GM12878 (cell line): ENCODE data around the gene RAI14. TPM values are rescaled to one million over a fixed set of nuclear protein-coding genes. Genes with fewer than 3 reads are reported as not detected.

Experiments used
- ATAC-seq: fragments of 200-7000 bp; cut with Tn5 transposase; 3 replicates; pipeline ENCODE4 v1.9.1; 2020; ENCODE audit warnings: mild to moderate bottlenecking, moderate library complexity
- BruUV-seq: library from RNA; stranded (reverse); fragments of 400-500 nt; replicated peaks from 2 replicates; lab custom pipeline; 2021; lab: Mats Ljungman, UMichigan
- CTCF ChIA-PET: fragments of 300-600 bp; sonication (Branson Sonifier 250); formaldehyde crosslinking; extraction: SDS; loops from one replicate; lab custom pipeline; 2021; ENCODE audit warnings: inconsistent platforms; lab: Yijun Ruan, JAX
- POLR2A ChIA-PET: fragments of 350-600 bp; formaldehyde crosslinking; extraction: SDS; loops from one replicate; lab custom pipeline; 2021; ENCODE audit warnings: inconsistent platforms; lab: Charles Lee
- RAD21 ChIA-PET: fragments of 300-600 bp; sonication (Branson Sonifier 250); formaldehyde crosslinking; loops from one replicate; lab custom pipeline; 2023; ENCODE audit warnings: antibody characterized with exemption; ENCODE audit not compliant: unreplicated experiment; lab: Charles Lee
- SMC1A ChIA-PET: fragments of 300-600 bp; sonication (Branson Sonifier 250); formaldehyde crosslinking; loops from one replicate; lab custom pipeline; 2023; ENCODE audit not compliant: unreplicated experiment, uncharacterized antibody; lab: Charles Lee
- DNase-seq: peaks from one replicate; pipeline ENCODE4 v3.0.0-alpha.2; 2011; ENCODE audit warnings: low read depth, low spot score
- FAIRE-seq: peaks from 3 replicates; lab custom pipeline; 2011; peaks lifted over from hg19 to GRCh38; lab: Jason Lieb, UNC
- H2AFZ ChIP-seq: 2 replicates; pipeline ENCODE4 v1.6.0; 2011; ENCODE audit warnings: low read depth, low read length, control low read depth; ENCODE audit not compliant: control insufficient read depth
- H3K27ac ChIP-seq: 2 replicates; pipeline ENCODE4 v1.5.1; 2011; ENCODE audit warnings: control low read depth; ENCODE audit not compliant: control insufficient read depth, insufficient read depth
- H3K27me3 ChIP-seq, 2 experiments: replicated peaks in 1 of 2; 2 replicates each; pipeline versions ENCODE4 v1.6.0 to v1.6.1; 2011; ENCODE audit warnings: low read length in 1 of 2; ENCODE audit not compliant: control insufficient read depth in 2 of 2, insufficient read depth in 2 of 2
- H3K36me3 ChIP-seq, 2 experiments: 2 replicates each; pipeline ENCODE4 v1.5.1; 2011; ENCODE audit warnings: low read length in 1 of 2; ENCODE audit not compliant: control insufficient read depth in 2 of 2, insufficient read depth in 2 of 2
- H3K4me1 ChIP-seq: 2 replicates; pipeline ENCODE4 v1.6.1; 2011; ENCODE audit warnings: mild to moderate bottlenecking, low read length, moderate library complexity, mixed read lengths; ENCODE audit not compliant: control insufficient read depth, insufficient read depth
- H3K4me2 ChIP-seq: 2 replicates; pipeline ENCODE4 v1.6.0; 2011; ENCODE audit warnings: control low read depth; ENCODE audit not compliant: control insufficient read depth, insufficient read depth
- H3K4me3 ChIP-seq: fragments of 200-600 bp; sonication (generic); 2 replicates; pipeline ENCODE4 v1.5.1; 2016
- H3K79me2 ChIP-seq: 2 replicates; pipeline ENCODE4 v1.6.0; 2011; ENCODE audit warnings: low read length; ENCODE audit not compliant: control insufficient read depth, insufficient read depth
- H3K9ac ChIP-seq: 2 replicates; pipeline ENCODE4 v1.8.0; 2011; ENCODE audit warnings: low read length, control low read depth, mixed read lengths; ENCODE audit not compliant: control insufficient read depth, insufficient read depth
- H3K9me3 ChIP-seq: replicated peaks from 3 replicates; pipeline ENCODE4 v1.5.1; 2011; ENCODE audit warnings: mild to moderate bottlenecking, low read length; ENCODE audit not compliant: control insufficient read depth, insufficient read depth
- H4K20me1 ChIP-seq: 2 replicates; pipeline ENCODE4 v1.6.0; 2011; ENCODE audit not compliant: control insufficient read depth, insufficient read depth
- CHD1 ChIP-seq: IDR thresholded peaks from 2 replicates; pipeline ENCODE4 v1.6.1; 2012; ENCODE audit warnings: low read depth, low read length, improper control_type of control experiment
- CHD4 ChIP-seq: fragments of 200-600 bp; sonication (generic); IDR thresholded peaks from 2 replicates; pipeline ENCODE4 v1.6.1; 2016; ENCODE audit warnings: mild to moderate bottlenecking
- CREB1 ChIP-seq: IDR thresholded peaks from 2 replicates; pipeline ENCODE4 v1.6.1; 2012; ENCODE audit warnings: low read depth, mild to moderate bottlenecking, inconsistent platforms
- HDGF ChIP-seq: fragments of 450-650 bp; IDR thresholded peaks from 2 replicates; pipeline ENCODE4 v1.6.1; 2016; ENCODE audit warnings: antibody characterized with exemption
- IKZF1 ChIP-seq: fragments of 450-650 bp; conservative IDR thresholded peaks from 2 replicates; pipeline ENCODE4 v1.6.1; 2017; ENCODE audit warnings: antibody characterized with exemption, mild to moderate bottlenecking
- NFIC ChIP-seq: IDR thresholded peaks from 2 replicates; pipeline ENCODE4 v1.6.1; 2012; ENCODE audit warnings: low read depth, mild to moderate bottlenecking, inconsistent platforms, low read length, moderate library complexity
- NFYB ChIP-seq: IDR thresholded peaks from 2 replicates; pipeline ENCODE4 v1.6.1; 2011; ENCODE audit warnings: low read depth, mild to moderate bottlenecking, low read length, improper control_type of control experiment, moderate library complexity; ENCODE audit not compliant: insufficient read depth
- PAX8 ChIP-seq: fragments of 450-650 bp; IDR thresholded peaks from 2 replicates; pipeline ENCODE4 v1.6.1; 2017; ENCODE audit warnings: mild to moderate bottlenecking, moderate library complexity
- POLR2AphosphoS2 ChIP-seq: IDR thresholded peaks from 2 replicates; pipeline ENCODE4 v1.6.1; 2011; ENCODE audit warnings: low read depth, mild to moderate bottlenecking, low read length, improper control_type of control experiment, moderate library complexity
- SIN3A ChIP-seq: IDR thresholded peaks from 2 replicates; pipeline ENCODE4 v1.6.1; 2012; ENCODE audit warnings: low read depth, low read length, improper control_type of control experiment
- SPI1 ChIP-seq: IDR thresholded peaks from 2 replicates; pipeline ENCODE4 v1.6.1; 2011; ENCODE audit warnings: low read depth, mild to moderate bottlenecking, low read length, moderate library complexity, borderline replicate concordance; ENCODE audit not compliant: insufficient read depth
- SREBF2 ChIP-seq: IDR thresholded peaks from 2 replicates; pipeline ENCODE4 v1.6.1; 2012; ENCODE audit warnings: mild to moderate bottlenecking, low read length
- SUZ12 ChIP-seq: fragments of 200-600 bp; sonication (generic); IDR thresholded peaks from one replicate; pipeline ENCODE4 v1.6.1; 2018; ENCODE audit warnings: antibody characterized with exemption, mild to moderate bottlenecking; ENCODE audit not compliant: unreplicated experiment
- WGBS: methylation state at CpG from one replicate; pipeline ENCODE4 v1.1.6; 2016; ENCODE audit warnings: low lambda C conversion rate; ENCODE audit not compliant: insufficient replicate concordance, insufficient coverage; ENCODE audit errors: missing lambda C conversion rate; 5-methylcytosine and 5-hydroxymethylcytosine counted together
- in situ Hi-C: fragments of 300-500 bp; cut with MboI; formaldehyde crosslinking; loops from 9 replicates; pipeline ENCODE4 v1.14.3; 2018; ENCODE audit warnings: mixed read lengths
- intact Hi-C: fragments of 100-400 bp; cut with micrococcal nuclease; formaldehyde crosslinking; loops from one replicate; pipeline ENCODE4 v1.14.2; 2022; ENCODE audit not compliant: unreplicated experiment
- polyA plus RNA-seq, 11 experiments: library from polyadenylated mRNA; depleted of rRNA in 4 of 11; unstranded in 6 of 11; stranded (reverse) in 5 of 11; fragments of >200 nt; fragmentation: Nextera tagmentation in 4 of 11; fragmentation: Illumina TruSeq in 1 of 11; extraction: Ambion mirVana in 4 of 11; extraction: Trizol in 1 of 11; gene quantifications; 1 replicate in 1 of 11; 2 replicates in 10 of 11; pipeline versions ENCODE4 v1.2.1 to v1.2.3, GENCODE V29; 2011 to 2016; ENCODE audit warnings: inconsistent platforms in 2 of 11, missing spikeins in 2 of 11, low read depth in 1 of 11
- total RNA-seq, 4 experiments: library from RNA; depleted of rRNA in 3 of 4; stranded (reverse); fragments of >200 nt in 3 of 4; fragmentation: Illumina TruSeq in 1 of 4; extraction: Trizol in 1 of 4; gene quantifications; 2 replicates each; pipeline versions ENCODE4 v1.2.1 to v1.2.3, GENCODE V29; 2013 to 2021
- TF ChIP-seq, protein P1 (sequence below): IDR thresholded peaks from 2 replicates; pipeline ENCODE4 v1.6.1; 2012; ENCODE audit warnings: improper control_type of control experiment, low read depth, low read length; ENCODE audit not compliant: insufficient replicate concordance
- TF ChIP-seq, protein P2 (sequence below): IDR thresholded peaks from 2 replicates; pipeline ENCODE4 v1.6.1; 2011; ENCODE audit warnings: low read depth, low read length, improper control_type of control experiment, borderline replicate concordance
- TF ChIP-seq, protein P3 (sequence below): fragments of 450-650 bp; conservative IDR thresholded peaks from 2 replicates; pipeline ENCODE4 v1.6.1; 2017; ENCODE audit warnings: mild to moderate bottlenecking, moderate library complexity

The RAI14 gene
- total and polyA plus RNA-seq, 10 of the 15 experiments (the other 5 are each of a cell fraction or from before 2014, with no cell fraction given) = 0.18 to 4.6 (median 1.9) TPM

DNA sequence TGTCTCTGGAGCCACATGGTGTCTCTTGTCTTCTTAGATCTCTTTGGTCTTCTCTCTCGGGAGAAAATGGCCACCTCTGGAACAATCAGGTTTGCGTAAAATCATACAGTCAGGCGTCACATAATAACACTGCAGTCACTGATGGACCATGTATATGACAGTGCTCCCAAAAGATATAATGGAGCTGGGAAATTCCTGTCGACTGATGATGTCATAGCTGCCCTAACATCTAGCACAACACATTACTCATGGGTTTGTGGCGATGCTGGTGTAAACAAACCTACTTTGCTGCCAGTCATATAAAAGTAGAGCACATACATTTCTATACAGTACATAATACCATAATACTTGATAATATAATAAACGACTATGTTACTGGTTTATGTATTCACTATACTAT lies 30.1 kb upstream of the RAI14 start:
- Histone ChIP-seq H3K27me3 (no peaks in the 10 kb centered on the region), H3K9ac (no peak overlapping the region), H3K9me3 (no peaks in the 10 kb centered on the region), H3K36me3 (no peaks in the 10 kb centered on the region), H2AFZ (no peak overlapping the region), H3K27ac (no peak overlapping the region), H3K4me2 (no peak overlapping the region), H3K79me2 (no peaks in the 10 kb centered on the region), H3K4me1 (no peaks in the 10 kb centered on the region; the same call in 1 of the 2 replicates), H3K4me3 (no peak overlapping the region), H4K20me1 (no peaks in the 10 kb centered on the region)
- in situ Hi-C loops (no loop called here), intact Hi-C loops (no loop called here)
- BruUV-seq = no TSS peak
- no peak for ATAC-seq
- ChIA-PET CTCF (interaction anchor here (1.1 to 1.2 kb wide), 2 partner anchors 103 to 140 kb away, joined by 3 read pairs; no protein-coding TSS in a partner anchor), SMC1A (no interaction called here), RAD21 (no interaction called here), POLR2A (no interaction called here)
- DNase-seq = no peak
- FAIRE-seq = no peak
- WGBS = 49% methylated on average over 6 of the region's 6 CpGs
- TF ChIP-seq CHD1 (no peak), PAX8 (no peak), CHD4 (no peak), IKZF1 (no peak), NFIC (no peak), SREBF2 (no peak), SUZ12 (no peak), CREB1 (no peak), HDGF (no peak), NFYB (no peak), POLR2AphosphoS2 (no peak), SPI1 (no peak), SIN3A (no peak)
- TF ChIP-seq, protein P1, sequence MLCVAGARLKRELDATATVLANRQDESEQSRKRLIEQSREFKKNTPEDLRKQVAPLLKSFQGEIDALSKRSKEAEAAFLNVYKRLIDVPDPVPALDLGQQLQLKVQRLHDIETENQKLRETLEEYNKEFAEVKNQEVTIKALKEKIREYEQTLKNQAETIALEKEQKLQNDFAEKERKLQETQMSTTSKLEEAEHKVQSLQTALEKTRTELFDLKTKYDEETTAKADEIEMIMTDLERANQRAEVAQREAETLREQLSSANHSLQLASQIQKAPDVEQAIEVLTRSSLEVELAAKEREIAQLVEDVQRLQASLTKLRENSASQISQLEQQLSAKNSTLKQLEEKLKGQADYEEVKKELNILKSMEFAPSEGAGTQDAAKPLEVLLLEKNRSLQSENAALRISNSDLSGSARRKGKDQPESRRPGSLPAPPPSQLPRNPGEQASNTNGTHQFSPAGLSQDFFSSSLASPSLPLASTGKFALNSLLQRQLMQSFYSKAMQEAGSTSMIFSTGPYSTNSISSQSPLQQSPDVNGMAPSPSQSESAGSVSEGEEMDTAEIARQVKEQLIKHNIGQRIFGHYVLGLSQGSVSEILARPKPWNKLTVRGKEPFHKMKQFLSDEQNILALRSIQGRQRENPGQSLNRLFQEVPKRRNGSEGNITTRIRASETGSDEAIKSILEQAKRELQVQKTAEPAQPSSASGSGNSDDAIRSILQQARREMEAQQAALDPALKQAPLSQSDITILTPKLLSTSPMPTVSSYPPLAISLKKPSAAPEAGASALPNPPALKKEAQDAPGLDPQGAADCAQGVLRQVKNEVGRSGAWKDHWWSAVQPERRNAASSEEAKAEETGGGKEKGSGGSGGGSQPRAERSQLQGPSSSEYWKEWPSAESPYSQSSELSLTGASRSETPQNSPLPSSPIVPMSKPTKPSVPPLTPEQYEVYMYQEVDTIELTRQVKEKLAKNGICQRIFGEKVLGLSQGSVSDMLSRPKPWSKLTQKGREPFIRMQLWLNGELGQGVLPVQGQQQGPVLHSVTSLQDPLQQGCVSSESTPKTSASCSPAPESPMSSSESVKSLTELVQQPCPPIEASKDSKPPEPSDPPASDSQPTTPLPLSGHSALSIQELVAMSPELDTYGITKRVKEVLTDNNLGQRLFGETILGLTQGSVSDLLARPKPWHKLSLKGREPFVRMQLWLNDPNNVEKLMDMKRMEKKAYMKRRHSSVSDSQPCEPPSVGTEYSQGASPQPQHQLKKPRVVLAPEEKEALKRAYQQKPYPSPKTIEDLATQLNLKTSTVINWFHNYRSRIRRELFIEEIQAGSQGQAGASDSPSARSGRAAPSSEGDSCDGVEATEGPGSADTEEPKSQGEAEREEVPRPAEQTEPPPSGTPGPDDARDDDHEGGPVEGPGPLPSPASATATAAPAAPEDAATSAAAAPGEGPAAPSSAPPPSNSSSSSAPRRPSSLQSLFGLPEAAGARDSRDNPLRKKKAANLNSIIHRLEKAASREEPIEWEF = no peak
- TF ChIP-seq, protein P2, sequence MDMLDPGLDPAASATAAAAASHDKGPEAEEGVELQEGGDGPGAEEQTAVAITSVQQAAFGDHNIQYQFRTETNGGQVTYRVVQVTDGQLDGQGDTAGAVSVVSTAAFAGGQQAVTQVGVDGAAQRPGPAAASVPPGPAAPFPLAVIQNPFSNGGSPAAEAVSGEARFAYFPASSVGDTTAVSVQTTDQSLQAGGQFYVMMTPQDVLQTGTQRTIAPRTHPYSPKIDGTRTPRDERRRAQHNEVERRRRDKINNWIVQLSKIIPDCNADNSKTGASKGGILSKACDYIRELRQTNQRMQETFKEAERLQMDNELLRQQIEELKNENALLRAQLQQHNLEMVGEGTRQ = no peak
- TF ChIP-seq, protein P3, sequence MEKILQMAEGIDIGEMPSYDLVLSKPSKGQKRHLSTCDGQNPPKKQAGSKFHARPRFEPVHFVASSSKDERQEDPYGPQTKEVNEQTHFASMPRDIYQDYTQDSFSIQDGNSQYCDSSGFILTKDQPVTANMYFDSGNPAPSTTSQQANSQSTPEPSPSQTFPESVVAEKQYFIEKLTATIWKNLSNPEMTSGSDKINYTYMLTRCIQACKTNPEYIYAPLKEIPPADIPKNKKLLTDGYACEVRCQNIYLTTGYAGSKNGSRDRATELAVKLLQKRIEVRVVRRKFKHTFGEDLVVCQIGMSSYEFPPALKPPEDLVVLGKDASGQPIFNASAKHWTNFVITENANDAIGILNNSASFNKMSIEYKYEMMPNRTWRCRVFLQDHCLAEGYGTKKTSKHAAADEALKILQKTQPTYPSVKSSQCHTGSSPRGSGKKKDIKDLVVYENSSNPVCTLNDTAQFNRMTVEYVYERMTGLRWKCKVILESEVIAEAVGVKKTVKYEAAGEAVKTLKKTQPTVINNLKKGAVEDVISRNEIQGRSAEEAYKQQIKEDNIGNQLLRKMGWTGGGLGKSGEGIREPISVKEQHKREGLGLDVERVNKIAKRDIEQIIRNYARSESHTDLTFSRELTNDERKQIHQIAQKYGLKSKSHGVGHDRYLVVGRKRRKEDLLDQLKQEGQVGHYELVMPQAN = no peak
